HepG2 (cell line): ENCODE results near the gene MYCBP2. TPM values are rescaled to one million over a fixed set of nuclear protein-coding genes. Genes with fewer than 3 reads are reported as not detected.

ENCODE experiments used
- DMTF1 ChIP-seq: sonication (generic); formaldehyde crosslinking; IDR thresholded peaks from 2 replicates; pipeline ENCODE4 v1.4.0; 2020; ENCODE audit warnings: mild to moderate bottlenecking, missing genetic modification reagents
- E2F1 ChIP-seq: sonication (generic); formaldehyde crosslinking; IDR thresholded peaks from 2 replicates; pipeline ENCODE4 v1.5.0; 2020; ENCODE audit warnings: missing genetic modification reagents
- FOXM1 ChIP-seq: sonication (generic); formaldehyde crosslinking; IDR thresholded peaks from 2 replicates; pipeline ENCODE4 v1.5.0; 2020; ENCODE audit warnings: missing genetic modification reagents
- GTF2F1 ChIP-seq: fragments of 150-350 bp; IDR thresholded peaks from 2 replicates; pipeline ENCODE4 v1.6.1; 2014; ENCODE audit warnings: low read length
- ISX ChIP-seq: sonication (generic); formaldehyde crosslinking; conservative IDR thresholded peaks from 2 replicates; pipeline ENCODE4 v1.5.0; 2020; ENCODE audit warnings: missing genetic modification reagents
- KDM6A ChIP-seq: IDR thresholded peaks from 2 replicates; pipeline ENCODE4 v1.6.1; 2016; ENCODE audit warnings: low read depth
- MAZ ChIP-seq, 2 experiments: sonication (generic) in 1 of 2; formaldehyde crosslinking in 1 of 2; IDR thresholded peaks; 2 replicates each; pipeline versions ENCODE4 v1.5.0 to v1.6.1; 2012 to 2020; ENCODE audit warnings: low read depth in 2 of 2, mild to moderate bottlenecking in 2 of 2, borderline replicate concordance in 1 of 2, improper control_type of control experiment in 1 of 2, low read length in 1 of 2, missing genetic modification reagents in 1 of 2, moderate library complexity in 1 of 2
- MIXL1 ChIP-seq: IDR thresholded peaks from 2 replicates; pipeline ENCODE4 v1.6.1; 2016
- NBN ChIP-seq: fragments of 450-650 bp; conservative IDR thresholded peaks from 2 replicates; pipeline ENCODE4 v1.6.1; 2017
- PAF1 ChIP-seq: IDR thresholded peaks from 2 replicates; pipeline ENCODE4 v1.6.1; 2016; ENCODE audit warnings: missing genetic modification reagents, missing compliant biosample characterization
- POLR2AphosphoS2 ChIP-seq: IDR thresholded peaks from 2 replicates; pipeline ENCODE4 v1.6.1; 2011; ENCODE audit warnings: low read depth, low read length, improper control_type of control experiment
- SRY ChIP-seq: sonication (generic); formaldehyde crosslinking; IDR thresholded peaks from 2 replicates; pipeline ENCODE4 v1.8.0; 2022; ENCODE audit warnings: mild to moderate bottlenecking, missing genetic modification reagents
- ZBTB8A ChIP-seq: sonication (generic); formaldehyde crosslinking; IDR thresholded peaks from 2 replicates; pipeline ENCODE4 v1.4.0; 2020; ENCODE audit warnings: mild to moderate bottlenecking, low read depth, missing genetic modification reagents, borderline replicate concordance
- ZEB1 ChIP-seq: IDR thresholded peaks from 2 replicates; pipeline ENCODE4 v1.6.1; 2012; ENCODE audit warnings: mild to moderate bottlenecking, low read depth, inconsistent platforms; ENCODE audit not compliant: insufficient replicate concordance
- ZNF282 ChIP-seq: fragments of 450-650 bp; IDR thresholded peaks from 2 replicates; pipeline ENCODE4 v1.6.1; 2018; ENCODE audit not compliant: partially characterized antibody
- ZNF543 ChIP-seq: sonication (generic); formaldehyde crosslinking; IDR thresholded peaks from 2 replicates; pipeline ENCODE4 v1.4.0; 2020; ENCODE audit warnings: mild to moderate bottlenecking, missing genetic modification reagents
- ZNF567 ChIP-seq: sonication (generic); formaldehyde crosslinking; IDR thresholded peaks from 2 replicates; pipeline ENCODE4 v1.8.1; 2023; ENCODE audit warnings: mild to moderate bottlenecking, missing genetic modification reagents, borderline replicate concordance
- ZNF816 ChIP-seq: sonication (generic); formaldehyde crosslinking; IDR thresholded peaks from 2 replicates; pipeline ENCODE4 v1.8.0; 2022; ENCODE audit warnings: missing genetic modification reagents, mild to moderate bottlenecking, borderline replicate concordance
- ZNF850 ChIP-seq: sonication (generic); formaldehyde crosslinking; conservative IDR thresholded peaks from 2 replicates; pipeline ENCODE4 v1.9.0; 2021; ENCODE audit warnings: mild to moderate bottlenecking, missing genetic modification reagents
- polyA plus RNA-seq, 8 experiments: library from polyadenylated mRNA; depleted of rRNA in 3 of 8; stranded (reverse) in 7 of 8; unstranded in 1 of 8; fragments of >200 nt; fragmentation: Illumina TruSeq in 4 of 8; extraction: Trizol in 4 of 8; gene quantifications; 2 replicates each; pipeline versions ENCODE4 v1.2.1 to v1.2.3, GENCODE V29; 2011 to 2016; ENCODE audit warnings: low read depth in 4 of 8, missing spikeins in 1 of 8, mixed read lengths in 1 of 8; ENCODE audit not compliant: insufficient read depth in 1 of 8
- total RNA-seq, 5 experiments: library from RNA; depleted of rRNA; stranded (reverse); fragments of >200 nt; fragmentation: Illumina TruSeq; extraction: Trizol; gene quantifications; 2 replicates each; pipeline ENCODE4 v1.2.3, GENCODE V29; 2016; ENCODE audit warnings: low read depth in 1 of 5
- TF ChIP-seq, protein P1 (sequence below): sonication (generic); formaldehyde crosslinking; IDR thresholded peaks from 2 replicates; pipeline ENCODE4 v1.8.1; 2022; ENCODE audit warnings: low read depth, mild to moderate bottlenecking, missing genetic modification reagents
- TF ChIP-seq, protein P2 (sequence below): sonication (generic); formaldehyde crosslinking; IDR thresholded peaks from 2 replicates; pipeline ENCODE4 v1.5.0; 2020; ENCODE audit warnings: missing genetic modification reagents

The MYCBP2 gene
- total and polyA plus RNA-seq, 2 of the 13 experiments (the other 11 are each of a cell fraction or from before 2014, with no cell fraction given), result 16.3 to 35.3 TPM

- TF ChIP-seq ISX, result no peak
- TF ChIP-seq PAF1 (CRISPR knock-in tag), result no peak
- no peak for TF ChIP-seq MAZ (IDR thresholded peaks at IDR 0.05; ENCODE audit: borderline replicate concordance, low read depth, low read length)
- 0 out of 2 replicates have a peak, but pooled peaks have one; percentile 49 for TF ChIP-seq MAZ (CRISPR knock-in tag; IDR thresholded peaks at IDR 0.05; ENCODE audit: low read depth)
- TF ChIP-seq ZBTB8A (CRISPR knock-in tag), result no peak
- TF ChIP-seq FOXM1 (CRISPR knock-in tag), result no peak
- TF ChIP-seq GTF2F1, result no peak
- TF ChIP-seq DMTF1, result no peak
- TF ChIP-seq ZEB1, result no peak
- TF ChIP-seq, protein P1, sequence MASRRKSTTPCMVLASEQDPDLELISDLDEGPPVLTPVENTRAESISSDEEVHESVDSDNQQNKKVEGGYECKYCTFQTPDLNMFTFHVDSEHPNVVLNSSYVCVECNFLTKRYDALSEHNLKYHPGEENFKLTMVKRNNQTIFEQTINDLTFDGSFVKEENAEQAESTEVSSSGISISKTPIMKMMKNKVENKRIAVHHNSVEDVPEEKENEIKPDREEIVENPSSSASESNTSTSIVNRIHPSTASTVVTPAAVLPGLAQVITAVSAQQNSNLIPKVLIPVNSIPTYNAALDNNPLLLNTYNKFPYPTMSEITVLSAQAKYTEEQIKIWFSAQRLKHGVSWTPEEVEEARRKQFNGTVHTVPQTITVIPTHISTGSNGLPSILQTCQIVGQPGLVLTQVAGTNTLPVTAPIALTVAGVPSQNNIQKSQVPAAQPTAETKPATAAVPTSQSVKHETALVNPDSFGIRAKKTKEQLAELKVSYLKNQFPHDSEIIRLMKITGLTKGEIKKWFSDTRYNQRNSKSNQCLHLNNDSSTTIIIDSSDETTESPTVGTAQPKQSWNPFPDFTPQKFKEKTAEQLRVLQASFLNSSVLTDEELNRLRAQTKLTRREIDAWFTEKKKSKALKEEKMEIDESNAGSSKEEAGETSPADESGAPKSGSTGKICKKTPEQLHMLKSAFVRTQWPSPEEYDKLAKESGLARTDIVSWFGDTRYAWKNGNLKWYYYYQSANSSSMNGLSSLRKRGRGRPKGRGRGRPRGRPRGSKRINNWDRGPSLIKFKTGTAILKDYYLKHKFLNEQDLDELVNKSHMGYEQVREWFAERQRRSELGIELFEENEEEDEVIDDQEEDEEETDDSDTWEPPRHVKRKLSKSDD (CRISPR knock-in tag), result no peak
- peak; percentile 71; the same call in 1 of the 2 replicates for TF ChIP-seq SRY (CRISPR knock-in tag)
- no peak for TF ChIP-seq POLR2AphosphoS2
- no peak for TF ChIP-seq ZNF282
- TF ChIP-seq ZNF567 (CRISPR knock-in tag), result no peak
- TF ChIP-seq, protein P2, sequence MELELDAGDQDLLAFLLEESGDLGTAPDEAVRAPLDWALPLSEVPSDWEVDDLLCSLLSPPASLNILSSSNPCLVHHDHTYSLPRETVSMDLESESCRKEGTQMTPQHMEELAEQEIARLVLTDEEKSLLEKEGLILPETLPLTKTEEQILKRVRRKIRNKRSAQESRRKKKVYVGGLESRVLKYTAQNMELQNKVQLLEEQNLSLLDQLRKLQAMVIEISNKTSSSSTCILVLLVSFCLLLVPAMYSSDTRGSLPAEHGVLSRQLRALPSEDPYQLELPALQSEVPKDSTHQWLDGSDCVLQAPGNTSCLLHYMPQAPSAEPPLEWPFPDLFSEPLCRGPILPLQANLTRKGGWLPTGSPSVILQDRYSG, result no peak
- TF ChIP-seq KDM6A, result no peak
- TF ChIP-seq ZNF816 (CRISPR knock-in tag), result no peak; the same call in 1 of the 2 replicates
- peak; percentile 56; the same call in 1 of the 2 replicates for TF ChIP-seq MIXL1 (CRISPR knock-in tag)
- TF ChIP-seq NBN, result no peak
- no peak for TF ChIP-seq ZNF543 (CRISPR knock-in tag)
- TF ChIP-seq ZNF850 (CRISPR knock-in tag), result no peak
- TF ChIP-seq E2F1, result 0 out of 2 replicates have a peak, but pooled peaks have one; percentile 33
Measured at GRCh38 chr13:77329133-77329910, 2.4 kb upstream of the MYCBP2 start (continued).
